T-helper 1 cell (primary cell): ENCODE results near the gene ERGIC2.

Experiments used
- DNase-seq, 5 donors: peaks; one replicate each; pipeline ENCODE4 v3.0.0-alpha.2; 2012 to 2020

Gene ERGIC2

GRCh38 chr12:29374913-29375312 lies 6.1 kb downstream of the ERGIC2 start:
- no peak for DNase-seq

- DNase-seq = no peak
These were observed 7.0 kb downstream of the ERGIC2 start for GRCh38 chr12:29374012-29374411.

- no peak for DNase-seq
These were observed 15.9 kb downstream of the ERGIC2 start for GRCh38 chr12:29365091-29365490.

- DNase-seq = no peak
These were observed 26.0 kb downstream of the ERGIC2 start for GRCh38 chr12:29354954-29355353.

GRCh38 chr12:29350080-29350479 lies 30.9 kb downstream of the ERGIC2 start:
- DNase-seq = no peak

GRCh38 chr12:29346769-29347421 lies 34.1 kb downstream of the ERGIC2 start:
- DNase-seq = no peak

- DNase-seq = no peak
These were observed 37.8 kb downstream of the ERGIC2 start for GRCh38 chr12:29343022-29343799.

- DNase-seq = no peak
These were observed 43.6 kb downstream of the ERGIC2 start for GRCh38 chr12:29337325-29337724.

- DNase-seq = no peak
These were observed 46.0 kb downstream of the ERGIC2 start for GRCh38 chr12:29334937-29335336.

GRCh38 chr12:29333178-29333577 lies 47.8 kb downstream of the ERGIC2 start:
- DNase-seq = no peak

- DNase-seq = no peak
These were observed 51.6 kb downstream of the ERGIC2 start for GRCh38 chr12:29329411-29329810.

- no peak for DNase-seq
These were observed 58.8 kb downstream of the ERGIC2 start for GRCh38 chr12:29322157-29322556.

- no peak for DNase-seq
These were observed 60.5 kb downstream of the ERGIC2 start for GRCh38 chr12:29320295-29321085.

GRCh38 chr12:29317556-29318363 lies 63.2 kb downstream of the ERGIC2 start:
- DNase-seq = peak in 4 of 5 donors; percentile 16 to 71 (median 28)

GRCh38 chr12:29316752-29317151 lies 64.2 kb downstream of the ERGIC2 start:
- no peak for DNase-seq

- DNase-seq = no peak
These were observed 66.6 kb downstream of the ERGIC2 start for GRCh38 chr12:29314416-29314815.

GRCh38 chr12:29310899-29311298 lies 70.1 kb downstream of the ERGIC2 start:
- DNase-seq = no peak

- no peak for DNase-seq
These were observed 71.6 kb downstream of the ERGIC2 start for GRCh38 chr12:29309320-29309902.

- DNase-seq = no peak
These were observed 74.3 kb downstream of the ERGIC2 start for GRCh38 chr12:29306682-29307081.

- no peak for DNase-seq
These were observed 74.7 kb downstream of the ERGIC2 start for GRCh38 chr12:29306266-29306665.

- DNase-seq = no peak
These were observed 76.6 kb downstream of the ERGIC2 start for GRCh38 chr12:29304388-29304787.

GRCh38 chr12:29301114-29301513 lies 79.9 kb downstream of the ERGIC2 start:
- DNase-seq = no peak
